Retinal pigment epithelial cell (primary cell): ENCODE data around the gene FOS.
"Not testable (repeated sequence)": the region's sequence is repeated elsewhere in the genome, so short reads cannot be mapped to it uniquely, and the experiment has no call there.

ENCODE experiments used
- DNase-seq: peaks from one replicate; pipeline ENCODE4 v3.0.0-alpha.2; 2010; ENCODE audit warnings: low read depth
- H3K4me3 ChIP-seq: 2 replicates; pipeline ENCODE4 v1.5.1; 2011; ENCODE audit warnings: mild to moderate bottlenecking, low read length, control low read depth, moderate library complexity
- TF ChIP-seq, protein P1 (sequence below): conservative IDR thresholded peaks from 2 replicates; pipeline ENCODE4 v1.5.1; 2011; ENCODE audit warnings: low read depth, low read length, control low read depth, inconsistent platforms

Gene FOS

DNA sequence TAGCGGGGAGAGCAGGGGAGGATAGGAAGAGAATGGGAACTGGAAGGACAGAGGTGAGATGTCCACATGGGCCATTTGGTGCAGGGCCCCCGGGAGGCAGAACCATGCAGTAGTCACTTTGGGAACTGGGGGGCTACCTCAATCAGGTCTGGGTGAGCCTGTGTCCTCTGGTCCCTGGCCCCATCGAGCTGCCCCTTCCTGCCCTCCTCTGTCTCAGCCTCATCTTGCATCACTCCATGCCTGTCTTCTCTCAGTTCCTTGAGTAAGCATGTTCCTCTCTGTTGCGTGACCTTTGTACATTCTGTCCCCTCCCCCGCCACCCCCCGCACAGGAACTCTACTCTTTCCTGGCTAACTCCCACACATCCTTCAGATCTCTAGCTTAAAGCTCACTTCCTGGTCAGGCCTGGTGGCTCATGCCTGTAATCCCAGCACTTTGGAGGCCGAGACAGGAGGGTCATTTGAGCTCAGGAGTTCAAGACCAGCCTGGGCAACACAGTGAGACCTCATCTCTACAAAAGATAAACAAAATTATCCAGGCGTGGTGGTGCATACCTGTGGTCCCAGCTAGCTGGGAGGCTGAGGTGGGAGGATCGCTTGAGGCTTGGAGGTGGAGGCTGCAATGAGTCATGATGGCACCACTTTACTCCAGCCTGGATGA, 23.2 kb downstream of the FOS start:
- no peak overlapping the region for H3K4me3 ChIP-seq
- DNase-seq, result no peak
- TF ChIP-seq, protein P1, sequence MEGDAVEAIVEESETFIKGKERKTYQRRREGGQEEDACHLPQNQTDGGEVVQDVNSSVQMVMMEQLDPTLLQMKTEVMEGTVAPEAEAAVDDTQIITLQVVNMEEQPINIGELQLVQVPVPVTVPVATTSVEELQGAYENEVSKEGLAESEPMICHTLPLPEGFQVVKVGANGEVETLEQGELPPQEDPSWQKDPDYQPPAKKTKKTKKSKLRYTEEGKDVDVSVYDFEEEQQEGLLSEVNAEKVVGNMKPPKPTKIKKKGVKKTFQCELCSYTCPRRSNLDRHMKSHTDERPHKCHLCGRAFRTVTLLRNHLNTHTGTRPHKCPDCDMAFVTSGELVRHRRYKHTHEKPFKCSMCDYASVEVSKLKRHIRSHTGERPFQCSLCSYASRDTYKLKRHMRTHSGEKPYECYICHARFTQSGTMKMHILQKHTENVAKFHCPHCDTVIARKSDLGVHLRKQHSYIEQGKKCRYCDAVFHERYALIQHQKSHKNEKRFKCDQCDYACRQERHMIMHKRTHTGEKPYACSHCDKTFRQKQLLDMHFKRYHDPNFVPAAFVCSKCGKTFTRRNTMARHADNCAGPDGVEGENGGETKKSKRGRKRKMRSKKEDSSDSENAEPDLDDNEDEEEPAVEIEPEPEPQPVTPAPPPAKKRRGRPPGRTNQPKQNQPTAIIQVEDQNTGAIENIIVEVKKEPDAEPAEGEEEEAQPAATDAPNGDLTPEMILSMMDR, result no peak

DNA sequence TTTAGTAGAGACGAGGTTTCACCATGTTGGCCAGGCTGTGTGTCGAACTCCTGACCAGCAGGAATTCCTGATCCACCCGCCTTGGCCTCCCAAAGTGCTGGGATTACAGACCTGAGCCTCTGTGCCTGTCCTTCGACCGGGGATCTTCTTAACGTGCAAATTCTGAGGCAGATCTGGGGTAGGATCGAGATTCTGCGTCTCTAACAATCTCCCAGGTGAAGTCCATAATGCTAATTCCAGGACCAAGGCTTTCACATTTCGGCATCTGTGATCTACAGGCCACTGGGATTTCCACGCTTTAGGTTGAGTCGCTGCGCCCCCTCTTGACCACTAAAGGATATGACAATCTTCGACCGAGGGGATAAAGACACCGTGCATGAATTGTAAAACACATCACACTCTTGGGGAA, 24.8 kb downstream of the FOS start:
- H3K4me3 ChIP-seq, result no peak overlapping the region
- no peak for DNase-seq

DNA sequence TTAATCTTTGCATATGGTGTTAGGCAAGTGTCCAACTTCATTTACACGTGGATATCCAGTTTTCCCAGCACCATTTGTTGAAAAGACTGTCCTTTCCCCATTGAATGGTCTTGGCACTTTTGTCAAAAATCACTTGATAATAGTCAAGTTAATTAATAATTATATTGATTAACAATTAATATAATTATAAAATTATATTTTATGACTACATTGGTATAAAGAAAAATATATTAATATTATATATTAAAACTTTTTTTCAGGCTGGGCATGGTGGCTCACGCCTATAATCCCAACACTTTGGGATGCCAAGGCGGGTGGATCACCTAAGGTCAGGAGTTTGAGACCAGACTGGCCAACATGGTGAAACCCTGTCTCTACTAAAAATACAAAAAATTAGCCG, 27.8 kb downstream of the FOS start:
- DNase-seq, H3K4me3 ChIP-seq: not testable (repeated sequence)

More for the DNA sequence above, 24.8 kb downstream of the FOS start:
- TF ChIP-seq, protein P1, result peak; percentile 72

DNA sequence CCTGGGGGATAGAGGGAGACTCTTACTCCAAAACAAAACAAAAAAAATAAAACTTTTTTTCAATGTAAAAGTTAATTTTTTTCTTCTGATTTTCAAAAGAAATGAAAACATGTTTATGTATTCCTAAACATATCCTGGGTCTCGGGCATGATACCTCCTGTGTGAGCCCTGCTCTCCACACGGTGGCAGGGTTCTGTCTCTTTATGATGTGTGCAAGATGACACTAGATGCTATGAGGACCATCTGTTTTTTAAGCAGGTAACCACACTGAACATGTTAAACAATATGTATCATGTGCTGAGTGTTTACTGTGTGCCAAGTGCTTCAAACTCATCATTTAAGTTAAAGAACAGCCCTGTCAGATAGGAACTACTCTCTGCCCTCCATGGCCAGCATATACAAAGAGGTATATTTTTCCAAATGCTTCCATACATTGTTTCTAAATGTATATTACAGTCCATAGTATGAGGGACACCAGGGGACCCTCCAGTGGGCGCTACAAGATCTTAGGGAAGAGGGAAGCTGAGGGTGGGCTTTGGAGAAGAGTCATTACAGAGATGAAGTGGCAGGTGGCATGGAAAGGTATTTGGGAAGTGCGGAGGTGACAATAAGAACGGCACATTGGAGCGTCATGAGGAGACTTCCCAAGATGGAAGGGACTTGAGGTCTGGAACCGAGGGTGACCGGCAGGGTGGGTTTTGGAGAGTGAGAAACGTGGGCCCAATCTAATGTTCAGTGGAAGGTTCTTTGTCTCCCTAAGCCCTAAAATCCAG, 28.5 kb downstream of the FOS start:
- H3K4me3 ChIP-seq, result no peak overlapping the region
- DNase-seq, result no peak
- TF ChIP-seq, protein P1, result peak; percentile 32

DNA sequence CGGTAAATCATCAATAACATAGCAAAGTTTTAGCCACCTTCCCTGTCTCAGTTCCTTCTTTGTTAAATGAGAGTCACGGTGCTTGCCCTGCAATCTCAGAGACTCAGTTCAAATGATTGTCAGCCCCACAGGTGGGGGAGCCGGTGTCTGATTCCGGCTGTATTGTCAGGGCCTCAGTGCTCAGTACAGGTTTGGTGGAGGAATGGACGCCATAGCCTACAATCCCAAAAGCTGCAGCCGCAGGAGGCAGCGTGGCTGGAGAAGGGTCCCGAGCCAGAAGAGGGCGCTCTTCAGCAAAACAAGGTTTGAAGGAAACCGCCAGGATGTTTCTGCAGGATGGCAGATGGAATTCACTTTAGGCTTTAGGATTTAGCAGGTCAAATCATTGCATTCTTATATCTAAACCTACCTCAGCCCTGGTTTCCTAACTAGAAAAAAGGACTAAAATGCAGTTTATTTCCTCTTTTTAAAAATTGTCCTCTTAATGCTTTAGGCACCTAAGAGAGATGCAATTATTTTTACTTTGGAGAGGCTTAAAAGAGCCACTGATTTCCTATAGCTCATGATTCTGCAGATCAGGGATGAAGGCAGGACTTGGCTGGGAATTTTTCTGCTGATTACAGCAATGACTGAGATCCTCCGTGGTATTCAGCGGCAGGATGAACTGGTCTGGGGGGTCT, 29.2 kb downstream of the FOS start:
- TF ChIP-seq, protein P1, result peak; percentile 95
- H3K4me3 ChIP-seq, result no peak overlapping the region
- no peak for DNase-seq

DNA sequence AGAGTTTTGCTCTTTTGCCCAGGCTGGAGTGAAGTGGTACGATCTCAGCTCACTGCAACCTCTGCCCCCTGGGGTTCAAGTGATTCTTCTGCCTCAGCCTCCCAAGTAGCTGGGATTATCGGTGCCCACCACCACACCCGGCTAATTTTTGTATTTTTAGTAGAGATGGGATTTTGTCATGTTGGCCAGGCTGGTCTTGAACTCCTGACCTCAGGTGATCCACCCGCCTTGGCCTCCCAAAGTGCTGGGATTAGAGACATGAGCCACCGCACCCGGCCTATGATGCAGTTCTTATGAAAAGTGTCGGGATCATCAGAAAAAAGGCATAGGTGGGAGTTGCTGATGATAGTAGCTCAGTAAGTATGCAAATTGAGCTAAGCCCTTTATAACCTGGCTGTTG, 30.4 kb downstream of the FOS start:
- not testable (repeated sequence) for H3K4me3 ChIP-seq, DNase-seq

DNA sequence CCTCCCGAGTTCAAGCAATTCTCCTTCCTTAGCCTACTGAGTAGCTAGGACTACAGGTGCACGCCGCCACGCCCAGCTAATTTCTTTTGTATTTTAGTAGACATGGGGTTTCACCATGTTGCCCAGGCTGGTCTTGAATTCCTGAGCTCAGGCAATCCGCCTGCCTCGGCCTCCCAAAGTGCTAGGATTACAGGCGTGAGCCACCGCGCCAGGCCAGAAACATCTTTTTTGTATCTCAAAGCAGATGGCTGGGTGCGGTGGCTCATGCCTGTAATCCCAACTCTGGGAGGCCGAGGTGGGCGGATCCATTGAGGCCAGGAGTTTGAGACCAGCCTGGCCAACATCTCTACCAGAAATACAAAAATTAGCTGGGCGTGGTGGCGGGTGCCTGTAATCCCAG, 30.9 kb downstream of the FOS start:
- DNase-seq, result not testable (repeated sequence)

DNA sequence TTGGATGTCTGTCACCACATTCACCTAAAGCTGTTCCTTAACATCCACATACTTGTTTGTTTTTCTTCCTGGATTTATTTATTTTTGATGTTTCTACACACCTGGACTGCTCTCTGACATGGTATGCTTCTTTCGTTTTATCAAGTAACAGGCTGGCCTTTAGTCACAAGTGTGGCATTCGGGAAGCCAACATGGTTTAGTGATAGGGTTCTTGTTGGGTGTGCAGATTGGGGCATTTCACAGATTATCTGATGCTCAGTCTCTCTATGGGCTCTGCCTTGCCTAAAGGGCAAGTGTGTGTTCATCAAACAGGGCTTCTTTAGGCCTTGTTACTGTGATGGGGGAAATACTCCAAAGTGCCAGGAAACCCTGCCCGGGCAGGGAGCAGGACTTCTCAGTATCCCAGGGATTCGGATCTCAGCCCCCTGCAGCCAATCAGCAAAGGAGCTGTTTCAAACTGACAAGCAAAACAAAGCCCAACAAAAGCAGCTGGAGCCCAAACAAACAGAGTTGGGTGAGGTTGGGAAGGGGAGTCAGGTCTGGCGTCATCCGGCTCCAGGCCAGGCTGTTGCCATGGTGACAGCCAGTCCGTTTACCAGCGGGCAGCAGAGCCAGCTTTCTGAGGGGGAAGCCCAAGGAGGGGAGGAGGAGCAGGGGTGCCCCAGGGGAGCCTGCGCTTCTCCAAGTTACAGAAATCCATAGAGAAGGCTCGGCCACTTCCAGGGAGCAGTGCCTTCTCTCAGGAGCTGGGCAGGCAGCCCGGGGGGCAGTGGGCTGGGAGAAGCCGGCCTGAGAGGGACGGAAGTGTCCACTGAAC, 31.9 kb downstream of the FOS start:
- TF ChIP-seq, protein P1, result no peak
- DNase-seq, result peak; percentile 84
- H3K4me3 ChIP-seq, result no peak overlapping the region

More for the DNA sequence above, 30.9 kb downstream of the FOS start:
- H3K4me3 ChIP-seq, result not testable (repeated sequence)
